Renal pelvis (tissue), 12 donors: Measurements from ENCODE around the gene MST1. TPM values are rescaled to one million over a fixed set of nuclear protein-coding genes. Genes with fewer than 3 reads are reported as not detected.

Experiments used
- DNase-seq: peaks from one replicate; pipeline ENCODE4 v3.0.0-alpha.2; 2013
- long read RNA-seq, 16 experiments: transcript quantifications; one replicate each; lab custom pipeline, GENCODE V29; 2026
- polyA plus RNA-seq, 3 donors: library from polyadenylated mRNA; unstranded; fragments of 120-200 nt; gene quantifications; one replicate each; pipeline ENCODE4 v1.2.1, GENCODE V29; 2013; ENCODE audit not compliant: insufficient read length in 3 of 3

MST1 gene
- polyA plus RNA-seq = 100 to 1,000 TPM; 192 to 266 (median 201) TPM
- long read RNA-seq, donor 1, partial matches to known transcripts = 6 of 7 reads
- long read RNA-seq, donor 1, other reads (novel, unspliced or antisense) = 0 of 7 reads
- long read RNA-seq, donor 2, partial matches to known transcripts = 14 of 14 reads
- long read RNA-seq, donor 2, other reads (novel, unspliced or antisense) = 0 of 14 reads
- long read RNA-seq, donor 3, partial matches to known transcripts = 14 of 15 reads
- long read RNA-seq, donor 3, other reads (novel, unspliced or antisense) = 0 of 15 reads
- long read RNA-seq, donor 4, partial matches to known transcripts = 18 of 19 reads
- long read RNA-seq, donor 4, other reads (novel, unspliced or antisense) = 0 of 19 reads
- long read RNA-seq, donor 5, partial matches to known transcripts = 0 of 1 reads
- long read RNA-seq, donor 5, other reads (novel, unspliced or antisense) = 0 of 1 reads
- long read RNA-seq, donor 6, partial matches to known transcripts = 8 of 10 reads
- long read RNA-seq, donor 6, other reads (novel, unspliced or antisense) = 0 of 10 reads
- long read RNA-seq, donor 7, partial matches to known transcripts = 10 of 13 reads
- long read RNA-seq, donor 7, other reads (novel, unspliced or antisense) = 0 of 13 reads
- long read RNA-seq, donor 8, partial matches to known transcripts = 0 of 3 reads
- long read RNA-seq, donor 8, other reads (novel, unspliced or antisense) = 0 of 3 reads
- long read RNA-seq, donor 9, partial matches to known transcripts = 16 of 17 reads
- long read RNA-seq, donor 9, other reads (novel, unspliced or antisense) = 0 of 17 reads
- long read RNA-seq, donor 10, partial matches to known transcripts = 22 of 24 reads
- long read RNA-seq, donor 10, other reads (novel, unspliced or antisense) = 0 of 24 reads
- long read RNA-seq, donor 11, partial matches to known transcripts = 0 of 2 reads
- long read RNA-seq, donor 11, other reads (novel, unspliced or antisense) = 0 of 2 reads
- long read RNA-seq, donor 12, partial matches to known transcripts = 29 of 32 reads
- long read RNA-seq, donor 12, other reads (novel, unspliced or antisense) = 0 of 32 reads
- long read RNA-seq, donor 13, partial matches to known transcripts = 24 of 25 reads
- long read RNA-seq, donor 13, other reads (novel, unspliced or antisense) = 0 of 25 reads
- long read RNA-seq, donor 14 = 0 reads
- long read RNA-seq, donor 15, partial matches to known transcripts = 18 of 22 reads
- long read RNA-seq, donor 15, other reads (novel, unspliced or antisense) = 0 of 22 reads
- long read RNA-seq, donor 16, partial matches to known transcripts = 23 of 27 reads
- long read RNA-seq, donor 16, other reads (novel, unspliced or antisense) = 0 of 27 reads

DNA sequence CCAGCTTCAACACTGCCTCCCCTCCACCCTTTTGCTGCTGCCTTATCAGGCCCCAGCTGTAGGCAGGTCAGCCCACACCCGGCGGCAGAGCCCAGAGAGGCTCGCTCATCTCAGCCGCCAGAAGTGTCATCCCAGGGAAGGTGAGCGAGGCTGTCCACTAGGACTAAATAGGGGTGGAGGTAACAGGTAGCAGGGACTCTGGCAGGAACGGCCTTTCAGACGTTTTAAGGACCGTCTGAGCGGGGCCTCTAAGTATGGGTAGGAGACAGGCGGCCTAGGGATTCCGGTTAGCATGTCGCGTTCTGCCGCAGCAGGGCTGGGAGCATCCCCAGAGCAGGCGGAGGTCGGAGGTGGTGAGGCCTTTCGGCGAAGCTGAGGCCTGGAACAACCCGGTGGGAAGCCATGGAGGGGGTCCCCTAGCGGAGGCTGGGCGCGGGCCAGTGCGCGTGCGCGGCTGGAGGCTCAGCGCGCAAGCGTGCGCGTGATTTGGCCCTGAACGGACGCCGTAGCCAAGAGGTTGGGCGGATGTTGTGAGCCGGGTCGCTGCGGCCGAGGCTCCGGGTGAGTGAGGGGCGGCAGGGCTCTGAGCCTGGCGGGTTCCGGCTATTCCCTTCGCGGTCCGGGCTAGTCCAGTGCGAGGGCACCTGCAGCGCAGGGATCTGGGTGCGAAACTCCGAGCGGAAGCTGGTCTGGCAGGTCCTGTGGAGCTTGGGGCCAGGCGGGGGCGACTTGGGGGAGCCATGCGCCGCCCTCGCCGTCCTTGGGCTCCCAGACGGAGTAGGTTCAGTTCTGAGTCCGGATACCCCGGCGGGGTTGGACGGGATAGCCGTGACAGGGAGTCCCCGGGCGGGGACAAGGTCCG, at the start of gene MST1, which contains the start of gene RNF123:
Gene MST1 (minus strand): TSS at position 429 of the 862 bp plus-strand sequence. CDS start 783 bp downstream, outside the sequence.
Gene RNF123 (plus strand): TSS at position 512 of the 862 bp plus-strand sequence. CDS start 1,609 bp downstream, outside the sequence.
- DNase-seq = peak; percentile 94

DNA sequence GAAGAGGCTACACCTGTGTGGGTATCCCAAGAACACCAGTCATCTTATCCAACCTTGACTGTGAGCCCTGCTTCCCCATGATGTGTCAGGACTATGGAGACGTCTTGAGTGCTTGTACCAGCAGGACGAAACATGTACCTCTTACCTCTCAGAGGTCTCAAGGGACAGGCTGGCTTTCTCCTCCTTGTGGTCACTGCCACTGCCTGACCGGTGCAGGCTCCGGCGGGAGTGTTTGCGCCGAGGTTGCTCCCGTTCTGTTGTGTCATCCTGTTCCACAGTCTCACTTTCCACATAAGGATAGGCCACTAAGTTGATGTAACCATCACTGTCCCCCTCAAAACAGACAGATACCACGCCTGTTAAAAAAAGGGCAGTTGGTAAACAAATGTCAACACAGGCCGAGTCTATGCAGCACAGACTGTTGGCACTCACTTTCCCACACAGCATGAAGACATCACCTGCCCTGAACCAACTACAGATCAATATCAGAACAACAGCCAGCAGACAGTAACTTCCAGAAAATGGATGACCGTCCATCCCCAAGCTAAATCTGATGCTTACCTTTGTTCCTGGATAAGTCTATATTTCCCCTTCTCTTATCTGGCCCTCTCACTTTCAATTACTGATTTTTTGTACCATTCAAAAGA, 48.9 kb upstream of the MST1 start:
- no peak for DNase-seq

DNA sequence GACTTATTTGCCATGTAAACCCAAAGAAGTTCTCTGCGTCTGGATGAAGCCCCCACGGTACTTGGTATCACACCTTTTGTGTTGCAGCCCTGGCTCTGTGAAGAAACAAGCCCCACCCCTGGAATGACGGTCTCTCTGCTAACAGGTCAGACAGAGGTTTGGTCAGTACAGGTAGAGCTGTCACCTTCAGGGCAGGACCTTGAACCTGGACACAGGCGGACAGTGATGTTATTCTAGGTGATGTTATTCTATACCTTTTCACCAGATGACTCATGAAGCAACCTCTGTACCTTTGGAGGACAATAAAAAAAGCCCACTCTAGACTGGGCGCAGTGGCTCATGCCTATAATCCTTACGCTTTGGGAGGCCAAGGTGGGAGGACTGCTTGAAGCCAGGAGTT, 45.5 kb upstream of the MST1 start:
- DNase-seq = no peak

DNA sequence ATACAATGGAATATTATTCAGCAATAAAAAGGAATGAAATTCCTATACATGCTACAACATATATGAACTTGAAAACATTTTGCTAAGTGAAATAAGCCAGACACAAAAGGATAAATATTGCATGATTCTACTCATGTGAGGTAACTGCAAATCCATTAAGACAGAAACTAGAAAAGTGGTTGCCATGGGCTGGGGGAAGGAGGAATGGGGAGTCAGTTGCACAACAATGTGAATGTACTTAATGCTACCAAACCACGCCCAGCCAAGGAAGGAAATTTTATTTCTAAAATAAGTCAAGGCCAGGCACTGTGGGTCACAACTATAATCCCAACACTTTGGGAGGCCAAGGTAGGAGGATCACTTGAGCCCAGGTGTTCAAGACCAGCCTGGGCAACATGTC, 44.3 kb upstream of the MST1 start:
- no peak for DNase-seq

DNA sequence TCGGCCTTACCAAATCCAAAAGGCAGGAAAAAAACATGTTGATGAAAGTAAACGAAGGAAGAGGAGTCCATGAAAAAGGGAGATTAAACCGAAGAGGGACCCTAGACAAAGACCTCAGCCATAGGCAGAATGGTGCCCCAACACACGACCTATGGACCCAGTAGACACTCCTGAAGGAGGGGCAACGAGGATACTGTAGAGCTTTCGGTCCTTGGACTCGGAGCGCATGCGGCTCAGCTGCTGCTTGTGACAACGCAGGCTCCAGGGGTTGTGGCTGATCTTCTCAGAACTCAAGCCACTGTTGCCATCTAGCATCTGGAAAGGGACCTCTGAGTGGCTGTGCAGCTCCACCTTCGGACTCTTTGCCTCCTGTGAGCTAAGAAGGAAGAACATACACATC, 43.3 kb upstream of the MST1 start:
- DNase-seq = no peak

DNA sequence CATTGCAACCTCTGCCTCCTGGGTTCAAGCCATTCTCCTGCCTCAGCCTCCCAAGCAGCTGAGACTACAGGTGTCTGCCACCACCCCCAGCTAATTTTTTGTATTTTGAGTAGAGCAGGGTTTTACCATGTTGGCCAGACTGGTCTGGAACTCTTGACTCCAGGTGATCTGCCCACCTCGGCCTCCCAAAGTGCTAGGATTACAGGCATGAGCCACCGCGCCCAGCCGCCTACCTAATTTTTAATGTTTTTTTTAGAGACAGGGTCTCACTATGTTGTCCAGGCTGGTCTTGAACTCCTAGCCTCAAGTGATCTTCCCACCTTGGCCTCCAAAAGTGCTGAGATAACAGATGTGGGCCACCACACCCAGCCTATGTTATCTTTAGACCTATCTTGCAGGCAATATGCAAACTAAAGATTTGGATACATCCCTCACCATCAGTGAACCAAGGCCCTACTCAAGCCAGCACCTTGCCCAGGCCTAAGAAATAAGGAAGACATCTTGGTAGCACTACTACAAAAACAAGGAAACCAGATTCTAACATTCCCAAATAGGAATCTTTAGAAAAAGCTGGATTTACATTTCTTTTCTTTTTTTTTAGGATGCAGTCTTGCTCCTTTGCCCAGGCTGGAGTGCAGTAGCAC, 40.8 kb upstream of the MST1 start:
- DNase-seq = no peak

DNA sequence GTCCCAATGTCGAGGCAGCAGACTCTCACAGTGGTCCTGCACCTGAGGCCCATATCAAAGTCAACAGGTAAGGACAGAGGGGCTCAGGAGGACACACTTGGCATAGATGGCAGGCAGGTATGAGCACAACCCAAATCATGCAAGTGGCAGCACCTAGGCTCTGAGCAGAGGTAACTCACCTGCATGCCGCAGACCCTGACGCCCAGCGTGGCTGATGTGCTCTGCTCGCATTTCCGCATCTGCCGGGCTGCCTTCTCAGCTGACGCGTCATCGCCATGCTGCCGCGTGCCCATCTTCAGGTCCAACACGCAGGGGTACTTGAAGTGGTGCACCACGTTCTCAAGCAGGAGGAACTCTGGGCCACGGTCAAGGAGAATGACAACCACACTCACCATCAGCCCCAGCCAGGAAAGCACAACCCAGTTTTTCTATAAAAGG, 38.7 kb upstream of the MST1 start:
- DNase-seq = no peak

DNA sequence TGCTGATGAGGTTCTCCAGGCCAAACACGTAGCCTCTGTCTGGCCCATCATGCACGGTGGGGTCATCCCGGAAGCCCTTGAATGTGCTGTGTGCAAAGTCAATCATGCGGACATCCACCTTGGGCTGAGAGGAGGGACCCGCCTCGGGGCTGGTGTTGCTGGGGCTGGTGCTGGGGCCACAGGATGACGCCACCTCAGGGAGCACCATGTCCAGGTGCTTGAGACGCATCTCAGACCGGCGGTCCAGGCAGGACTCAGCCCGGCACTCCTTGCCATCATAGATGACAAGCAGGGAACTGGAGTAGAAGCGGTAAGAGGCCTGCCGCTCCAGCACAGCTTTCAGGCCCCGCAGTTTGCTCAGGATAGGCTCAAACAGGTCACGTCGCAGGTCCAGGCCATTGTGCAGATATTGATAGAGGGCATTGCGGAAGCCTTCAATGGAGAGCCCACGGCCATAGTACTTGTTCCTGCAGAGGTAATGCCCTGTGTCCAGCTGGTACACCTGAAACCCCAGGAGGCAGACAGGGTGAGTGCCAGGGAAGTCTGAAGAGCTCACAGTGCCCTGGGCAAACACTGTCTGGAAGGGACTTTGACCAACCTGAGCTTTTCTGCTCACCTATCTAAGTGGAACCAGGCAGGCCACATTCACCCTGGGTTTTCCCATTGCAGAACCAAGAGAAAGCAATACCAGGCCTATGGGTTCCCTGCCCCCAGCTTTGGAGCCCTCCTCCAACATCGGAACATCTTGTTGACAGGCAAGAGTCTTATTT, 38.1 kb upstream of the MST1 start:
- DNase-seq = no peak

DNA sequence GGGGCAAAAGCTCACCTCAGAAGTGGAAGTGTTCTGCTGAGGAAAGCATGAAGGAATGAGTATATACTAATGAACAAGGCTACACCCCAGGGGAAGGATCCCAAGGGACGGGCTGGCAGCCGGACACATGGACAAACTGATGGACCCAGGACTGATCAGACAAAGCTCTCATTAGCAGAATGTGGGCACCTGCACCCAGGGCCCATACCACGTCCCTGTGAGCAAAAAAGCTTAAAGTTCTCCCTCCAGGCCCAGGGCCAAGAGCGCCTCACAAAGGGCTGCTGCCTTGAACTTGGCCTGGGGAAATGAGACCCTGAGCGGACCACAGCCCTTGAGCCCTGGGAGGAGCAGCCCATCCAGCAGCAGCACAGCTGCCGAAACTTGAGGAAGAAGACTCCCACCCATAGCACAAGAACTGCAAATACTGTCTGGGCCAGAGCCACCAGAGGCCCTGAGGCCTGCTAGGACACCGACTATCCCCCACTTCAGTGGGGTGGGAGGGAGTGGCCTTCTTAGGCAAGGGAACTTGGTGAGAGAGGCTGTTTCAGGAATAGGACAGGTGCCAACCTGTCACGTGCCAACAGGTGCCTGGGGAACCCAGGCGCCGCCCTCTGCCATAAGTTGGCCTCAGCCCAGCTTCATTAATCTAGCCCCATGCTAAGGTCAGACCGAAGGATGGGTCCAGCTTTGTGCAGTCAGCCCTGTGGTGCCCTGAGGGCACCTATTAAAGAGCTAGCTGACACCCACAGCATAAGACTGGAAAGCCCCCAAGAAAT, 36.8 kb upstream of the MST1 start:
- no peak for DNase-seq

DNA sequence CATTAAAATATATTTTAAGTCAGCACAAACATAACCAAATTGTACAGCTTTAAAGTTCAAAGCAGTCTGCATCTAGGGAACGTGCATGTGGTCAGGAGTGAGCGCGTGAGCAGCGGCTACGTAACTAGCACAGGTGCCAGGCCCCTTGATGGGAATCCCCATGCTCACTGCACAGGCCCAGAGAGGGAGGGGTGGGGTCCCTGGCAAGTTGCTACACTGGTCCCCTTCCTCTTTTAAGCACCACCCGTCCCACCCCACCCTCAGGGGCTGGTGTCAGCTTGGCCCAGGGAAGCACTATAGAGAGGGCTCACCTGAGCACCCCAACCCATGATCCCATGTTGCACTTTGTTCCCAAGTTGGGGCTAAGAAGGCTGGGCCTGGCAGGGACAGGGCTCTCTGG, 35.3 kb upstream of the MST1 start:
- no peak for DNase-seq

DNA sequence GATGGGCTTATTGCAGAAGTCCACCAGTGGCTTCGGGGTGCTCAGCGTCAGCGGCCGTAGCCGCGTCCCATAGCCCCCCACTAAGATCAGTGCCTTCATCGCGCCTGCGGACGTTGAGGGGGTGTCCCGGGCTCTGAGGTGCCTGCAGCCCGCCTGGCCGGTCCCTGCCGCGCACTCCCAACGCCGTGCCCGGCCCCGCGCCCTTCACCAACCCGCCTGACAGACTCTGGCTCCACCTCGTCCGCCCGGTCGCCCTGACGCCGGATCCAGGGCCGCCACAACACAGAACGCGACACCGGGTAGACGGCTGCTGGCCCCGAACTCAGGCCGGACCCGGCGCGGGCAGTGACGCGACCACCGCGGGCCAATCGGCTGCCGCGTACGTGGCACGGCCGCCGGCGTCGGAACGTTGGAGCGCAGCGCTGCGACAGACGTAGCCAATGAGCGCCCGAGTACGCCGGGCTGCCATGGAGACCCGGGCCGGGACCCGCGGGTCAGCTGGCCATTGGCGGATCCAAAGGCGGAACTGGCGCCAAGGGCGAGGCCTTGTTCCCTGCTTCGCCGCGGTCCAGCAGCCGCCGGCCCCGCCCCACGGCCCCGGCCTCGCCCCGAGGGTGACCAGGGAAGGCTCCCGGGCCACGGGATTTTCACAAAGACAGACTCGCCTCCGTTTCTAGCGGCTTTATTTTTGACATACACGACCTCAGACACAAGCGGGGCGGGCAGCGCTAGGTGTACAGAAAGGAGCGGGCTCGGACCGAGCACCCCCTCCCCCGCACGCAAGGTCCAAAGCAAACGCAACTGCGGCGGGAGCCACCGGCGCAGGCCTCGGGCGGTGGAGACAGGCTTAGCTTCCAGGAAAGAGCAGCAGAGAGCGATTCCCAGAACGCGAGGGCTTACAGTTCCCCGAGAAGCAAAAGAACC, 34.6 kb upstream of the MST1 start, which contains the start of gene GMPPB:
Gene GMPPB (minus strand): TSS at position 324 of the 924 bp plus-strand sequence. CDS start 225 bp downstream, at position 99.
- peak; percentile 97 for DNase-seq

DNA sequence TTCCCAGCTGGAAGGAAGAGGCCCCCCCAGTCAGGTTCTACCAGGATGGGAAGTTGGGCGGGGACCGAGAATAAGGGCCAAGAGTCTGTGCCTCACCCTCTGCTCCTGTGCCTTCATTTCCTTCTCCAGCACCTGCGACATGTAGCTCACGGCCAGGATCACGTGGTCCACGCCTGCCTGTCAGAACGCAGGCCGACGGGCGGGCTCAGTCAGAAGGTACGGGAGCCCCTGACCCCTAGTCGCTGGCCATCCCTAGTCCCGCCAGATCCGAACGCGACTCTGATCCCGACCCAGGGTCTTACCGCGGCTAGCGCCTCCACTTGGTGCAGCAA, 34.0 kb upstream of the MST1 start:
- no peak for DNase-seq

DNA sequence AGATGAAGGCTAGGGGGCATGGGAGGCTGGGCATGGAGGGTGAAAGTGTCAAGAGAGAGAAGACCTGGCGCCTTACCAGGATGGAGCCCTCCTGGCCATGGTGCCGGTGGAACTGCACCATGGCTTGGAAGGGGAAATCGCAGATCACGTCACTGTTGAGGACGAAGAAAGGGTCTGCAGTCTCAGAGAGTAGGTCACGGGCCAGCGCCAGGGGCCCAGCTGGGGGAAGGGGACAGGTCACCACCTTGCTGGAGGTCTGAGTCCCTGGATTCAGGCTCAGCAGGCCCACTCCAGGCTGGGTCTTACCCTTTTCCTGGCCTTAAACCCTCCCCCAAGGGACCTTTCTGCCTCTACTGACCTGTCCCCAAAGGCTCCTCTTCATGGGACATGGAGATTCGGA, 33.6 kb upstream of the MST1 start:
- no peak for DNase-seq

DNA sequence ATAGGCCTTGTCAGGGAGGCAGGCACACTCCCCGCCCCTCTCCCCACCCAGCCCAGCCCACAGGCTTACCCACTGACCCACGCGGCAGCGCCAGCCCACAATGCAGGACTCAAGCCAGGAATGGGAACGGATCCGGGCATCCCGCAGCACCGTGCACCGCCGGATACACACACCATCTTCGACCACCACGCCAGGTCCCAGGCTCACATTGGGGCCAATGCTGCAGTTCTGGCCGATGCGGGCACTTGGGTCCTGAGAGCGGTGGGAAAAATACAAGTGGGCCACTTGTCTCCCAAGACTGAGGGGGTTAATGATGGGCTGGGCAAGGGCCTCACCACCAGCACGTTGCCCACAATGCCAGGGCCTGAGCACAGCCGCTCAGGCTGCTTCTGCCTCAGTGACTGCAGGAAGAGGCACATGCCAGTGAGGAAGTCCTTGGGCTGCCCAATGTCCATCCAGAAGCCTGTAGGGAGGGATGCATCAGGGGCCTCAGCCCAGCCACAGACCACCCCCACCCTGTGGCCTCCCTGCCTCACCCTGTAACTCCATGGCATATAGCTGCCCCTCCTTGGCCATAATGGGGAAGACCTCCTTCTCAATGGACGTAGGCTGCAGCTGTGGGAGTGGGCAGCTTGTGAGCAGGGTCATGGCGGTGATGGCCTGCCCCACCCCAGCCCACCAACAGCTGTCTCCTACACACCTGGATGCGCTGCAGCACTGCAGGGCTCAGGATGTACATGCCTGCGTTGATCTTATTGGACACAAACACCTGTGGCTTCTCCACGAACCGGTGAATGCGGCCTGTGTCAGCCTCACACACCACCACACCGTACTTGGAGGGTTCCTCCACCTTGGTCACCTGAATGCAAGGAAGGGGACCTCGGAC, 32.9 kb upstream of the MST1 start:
- DNase-seq = no peak

DNA sequence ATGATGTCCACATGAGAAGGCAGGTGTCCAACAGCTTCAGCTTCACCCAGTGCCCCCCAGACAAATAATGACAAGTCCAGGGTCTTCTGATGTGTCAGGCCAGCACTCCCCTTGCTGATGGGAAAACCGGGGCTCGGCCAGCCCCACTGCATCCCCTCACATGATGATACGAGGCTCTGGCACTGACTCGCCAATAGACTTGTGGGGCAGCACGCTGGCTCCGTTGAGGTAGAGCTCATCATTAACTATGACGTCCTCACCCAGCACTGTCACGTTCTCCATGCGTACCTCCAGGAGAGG, 32.3 kb upstream of the MST1 start:
- DNase-seq = no peak
